ENCODE measurements around the gene MLX. TPM values are rescaled to one million over a fixed set of nuclear protein-coding genes. Genes with fewer than 3 reads are reported as not detected.
A peak's percentile ranks its signal among the peaks of the same experiment; 100 is the strongest.

The MLX gene
- total and polyA plus RNA-seq, 8 donors: 39.1 to 101 (median 59.5) TPM

DNA sequence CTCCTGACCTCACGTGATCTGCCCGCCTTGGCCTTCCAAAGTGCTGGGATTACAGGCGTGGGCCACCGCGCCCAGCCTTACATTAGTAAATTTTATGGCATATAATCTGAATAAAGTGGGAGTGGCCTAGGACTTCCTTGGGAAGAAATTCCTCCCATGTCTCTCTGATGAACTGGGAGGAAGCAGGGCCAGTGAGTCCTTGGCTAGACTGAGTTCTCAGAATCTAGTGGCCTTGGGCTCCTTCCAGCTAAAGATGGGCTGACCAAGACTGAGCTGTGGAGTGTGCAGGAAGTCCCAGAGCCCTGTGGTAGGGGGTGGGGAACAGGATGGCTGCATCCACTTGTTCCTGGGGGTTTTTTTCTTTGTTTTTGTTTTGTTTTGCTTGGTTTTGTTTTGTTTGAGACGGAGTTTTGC lies 40.9 kb upstream of the MLX start:
- DNase-seq: no peak
- WGBS, 5 donors: 70 to 76% (median 73%) methylated on average over 6 of the region's 6 CpGs
- no peaks in the 10 kb centered on the region for H3K9me3 ChIP-seq
- no peaks in the 10 kb centered on the region for H3K27me3 ChIP-seq
- peak overlapping the region in 3 of 5 donors; percentile 37 to 93 (median 58) for H3K27ac ChIP-seq
- H3K36me3 ChIP-seq: peaks cover 5 to 21% (median 12%) of the 10 kb centered on the region in 4 donors
- H3K4me3 ChIP-seq: no peak overlapping the region
- intact Hi-C loops (cut with DNase I; ENCODE audit: low total_unique reads): loop anchor here (5.0 kb wide), 1 partner anchor 99 kb away; no protein-coding TSS in a partner anchor
- TF ChIP-seq, protein P1, sequence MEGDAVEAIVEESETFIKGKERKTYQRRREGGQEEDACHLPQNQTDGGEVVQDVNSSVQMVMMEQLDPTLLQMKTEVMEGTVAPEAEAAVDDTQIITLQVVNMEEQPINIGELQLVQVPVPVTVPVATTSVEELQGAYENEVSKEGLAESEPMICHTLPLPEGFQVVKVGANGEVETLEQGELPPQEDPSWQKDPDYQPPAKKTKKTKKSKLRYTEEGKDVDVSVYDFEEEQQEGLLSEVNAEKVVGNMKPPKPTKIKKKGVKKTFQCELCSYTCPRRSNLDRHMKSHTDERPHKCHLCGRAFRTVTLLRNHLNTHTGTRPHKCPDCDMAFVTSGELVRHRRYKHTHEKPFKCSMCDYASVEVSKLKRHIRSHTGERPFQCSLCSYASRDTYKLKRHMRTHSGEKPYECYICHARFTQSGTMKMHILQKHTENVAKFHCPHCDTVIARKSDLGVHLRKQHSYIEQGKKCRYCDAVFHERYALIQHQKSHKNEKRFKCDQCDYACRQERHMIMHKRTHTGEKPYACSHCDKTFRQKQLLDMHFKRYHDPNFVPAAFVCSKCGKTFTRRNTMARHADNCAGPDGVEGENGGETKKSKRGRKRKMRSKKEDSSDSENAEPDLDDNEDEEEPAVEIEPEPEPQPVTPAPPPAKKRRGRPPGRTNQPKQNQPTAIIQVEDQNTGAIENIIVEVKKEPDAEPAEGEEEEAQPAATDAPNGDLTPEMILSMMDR (IDR thresholded peaks at IDR 0.05): no peak
- TF ChIP-seq EP300 (IDR thresholded peaks at IDR 0.05) (no peak), POLR2A (IDR thresholded peaks at IDR 0.05) (no peak)
- H3K4me1 ChIP-seq: peaks cover 31 to 77% (median 44%) of the 10 kb centered on the region in 4 donors

DNA sequence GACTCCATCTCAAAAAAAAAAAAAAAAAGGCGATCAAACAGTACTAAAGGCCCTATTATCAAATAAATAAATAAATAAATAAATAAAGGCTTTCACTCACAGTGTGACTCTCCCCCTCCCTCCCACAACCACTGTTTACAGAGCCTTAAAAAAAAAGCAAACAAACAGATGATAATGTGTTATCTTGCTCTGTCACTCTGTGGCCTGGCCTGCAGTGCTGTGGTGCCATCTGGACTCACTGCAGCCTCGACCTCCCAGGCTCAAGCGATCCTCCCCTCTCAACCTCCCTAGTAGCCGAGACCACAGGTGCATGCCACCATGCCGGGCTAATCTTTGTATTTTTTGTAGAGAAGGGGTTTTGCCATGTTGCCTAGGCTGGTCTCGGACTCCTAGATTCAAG lies 39.0 kb upstream of the MLX start:
- H3K9me3 ChIP-seq: no peaks in the 10 kb centered on the region
- H3K36me3 ChIP-seq: peaks cover 0 to 2% (median 0%) of the 10 kb centered on the region in 4 donors
- 81 to 89% (median 85%) methylated on average over 6 of the region's 6 CpGs for WGBS, 5 donors
- intact Hi-C loops (cut with DNase I; ENCODE audit: low total_unique reads): loop anchor here (5.0 kb wide), 1 partner anchor 101 kb away; no protein-coding TSS in a partner anchor
- H3K4me1 ChIP-seq: peaks cover 22 to 72% (median 41%) of the 10 kb centered on the region in 4 donors
- H3K27me3 ChIP-seq: no peaks in the 10 kb centered on the region
- H3K27ac ChIP-seq: no peak overlapping the region
- no peak overlapping the region for H3K4me3 ChIP-seq
- DNase-seq: no peak
- TF ChIP-seq, protein P1 (IDR thresholded peaks at IDR 0.05): no peak
- TF ChIP-seq POLR2A (IDR thresholded peaks at IDR 0.05) (no peak), EP300 (IDR thresholded peaks at IDR 0.05) (no peak), POLR2AphosphoS5 (IDR thresholded peaks at IDR 0.05) (no peak)

DNA sequence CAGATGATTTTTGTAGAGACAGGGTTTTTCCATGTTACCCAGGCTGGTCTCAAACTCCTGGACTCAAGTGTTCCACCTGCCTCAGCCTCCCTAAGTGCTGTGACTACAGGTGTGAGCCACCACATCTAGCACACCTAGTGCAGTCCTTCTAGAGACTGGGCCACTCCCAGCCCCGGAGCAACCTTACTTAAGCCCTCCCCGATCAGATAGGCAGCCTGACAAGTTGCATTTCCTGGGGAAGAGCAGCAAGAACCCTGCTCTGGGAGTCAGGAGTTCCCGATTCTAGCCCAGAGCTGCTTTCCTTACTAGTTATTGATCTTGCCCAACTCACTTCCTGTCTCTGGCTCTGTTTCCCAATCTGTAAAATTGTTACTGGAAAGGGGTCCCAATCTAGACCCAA lies 37.8 kb upstream of the MLX start:
- Histone ChIP-seq H3K27me3 (no peaks in the 10 kb centered on the region), H3K4me3 (no peak overlapping the region), H3K4me1 (peaks cover 17 to 66% (median 39%) of the 10 kb centered on the region in 4 donors), H3K9me3 (no peaks in the 10 kb centered on the region), H3K36me3 (no peaks in the 10 kb centered on the region), H3K27ac (peak overlapping the region in 1 of 5 donors; percentile 4)
- DNase-seq: no peak
- WGBS, 5 donors: 16 to 47% (median 39%) methylated on average over 3 of the region's 3 CpGs
- TF ChIP-seq POLR2AphosphoS5 (IDR thresholded peaks at IDR 0.05) (no peak), POLR2A (IDR thresholded peaks at IDR 0.05) (no peak), EP300 (IDR thresholded peaks at IDR 0.05) (no peak)
- TF ChIP-seq, protein P1 (IDR thresholded peaks at IDR 0.05): no peak
- intact Hi-C loops (cut with DNase I; ENCODE audit: low total_unique reads): loop anchor here (5.0 kb wide), 1 partner anchor 102 kb away; no protein-coding TSS in a partner anchor

DNA sequence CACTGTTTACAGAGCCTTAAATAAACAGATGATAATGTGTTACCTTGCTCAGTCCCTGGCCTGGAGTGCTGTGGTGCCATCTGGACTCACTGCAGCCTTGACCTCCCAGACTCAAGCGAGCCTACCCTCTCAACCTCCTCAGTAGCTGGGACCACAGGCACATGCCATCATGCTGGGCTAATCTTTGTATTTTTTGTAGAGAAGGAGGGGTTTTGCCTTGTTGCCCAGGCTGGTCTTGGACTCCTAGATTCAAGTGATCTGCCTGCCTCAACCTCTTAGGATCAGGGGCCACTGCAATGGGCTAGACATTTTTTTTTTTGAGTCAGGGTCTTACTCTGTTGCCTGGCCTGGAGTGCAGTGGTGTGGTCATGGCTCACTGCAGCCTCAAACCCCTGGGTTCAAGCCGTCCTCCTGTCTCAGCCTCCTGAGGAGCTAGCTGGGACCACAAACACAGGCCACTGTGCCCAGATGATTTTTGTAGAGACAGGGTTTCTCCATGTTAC lies 35.9 kb upstream of the MLX start:
- Histone ChIP-seq H3K27ac (peak overlapping the region; percentile 80 to 91 (median 88)), H3K4me3 (no peak overlapping the region), H3K9me3 (no peaks in the 10 kb centered on the region), H3K36me3 (no peaks in the 10 kb centered on the region), H3K27me3 (no peaks in the 10 kb centered on the region), H3K4me1 (peaks cover 28 to 69% (median 48%) of the 10 kb centered on the region in 4 donors)
- WGBS, 5 donors: 57 to 75% (median 66%) methylated on average over 2 of the region's 2 CpGs
- TF ChIP-seq EP300 (IDR thresholded peaks at IDR 0.05): no peak
- no peak for TF ChIP-seq POLR2AphosphoS5 (IDR thresholded peaks at IDR 0.05)
- TF ChIP-seq, protein P1 (IDR thresholded peaks at IDR 0.05): no peak
- TF ChIP-seq POLR2A (IDR thresholded peaks at IDR 0.05): no peak
- no peak for DNase-seq
- intact Hi-C loops (cut with DNase I; ENCODE audit: low total_unique reads): no loop called here
